Lung (tissue), 12 donors: ENCODE data around the gene HECA. TPM values are rescaled to one million over a fixed set of nuclear protein-coding genes. Genes with fewer than 3 reads are reported as not detected.
"Not testable (repeated sequence)": the region's sequence is repeated elsewhere in the genome, so short reads cannot be mapped to it uniquely, and the experiment has no call there.

Source experiments
- ATAC-seq: fragments of 200-7000 bp; cut with Tn5 transposase; one replicate; pipeline ENCODE4 v1.9.1; 2020; ENCODE audit warnings: moderate number of reproducible peaks; ENCODE audit not compliant: insufficient read depth, low FRiP score
- DNase-seq, 3 donors: peaks; one replicate each; pipeline ENCODE4 v3.0.0-alpha.2; 2013 to 2017
- H3K27ac ChIP-seq, 2 donors: one replicate each; pipeline ENCODE4 v1.5.1; 2013; ENCODE audit warnings: mild to moderate bottlenecking in 2 of 2, moderate library complexity in 2 of 2, control low read depth in 1 of 2, inconsistent platforms in 1 of 2, low read depth in 1 of 2, low read length in 1 of 2
- H3K27me3 ChIP-seq, 3 donors: one replicate each; pipeline ENCODE4 v1.5.1; 2013; ENCODE audit warnings: low read length in 2 of 3; ENCODE audit not compliant: control insufficient read depth in 3 of 3, insufficient read depth in 3 of 3
- H3K36me3 ChIP-seq, 4 donors: one replicate each; pipeline ENCODE4 v1.5.1; 2013; ENCODE audit warnings: low read length in 4 of 4, mild to moderate bottlenecking in 1 of 4, moderate library complexity in 1 of 4; ENCODE audit not compliant: control insufficient read depth in 4 of 4, insufficient read depth in 4 of 4
- H3K4me1 ChIP-seq, 5 donors: one replicate each; pipeline ENCODE4 v1.5.1; 2013; ENCODE audit warnings: low read length in 5 of 5, mild to moderate bottlenecking in 2 of 5, moderate library complexity in 1 of 5; ENCODE audit not compliant: control insufficient read depth in 5 of 5, insufficient read depth in 5 of 5
- H3K4me3 ChIP-seq: one replicate; pipeline ENCODE4 v1.5.1; 2013; ENCODE audit warnings: mild to moderate bottlenecking, control low read depth, moderate library complexity
- H3K9ac ChIP-seq, 2 donors: one replicate each; pipeline ENCODE4 v1.5.1; 2013; ENCODE audit warnings: low read length in 2 of 2, control low read depth in 1 of 2; ENCODE audit not compliant: insufficient read depth in 1 of 2
- H3K9me3 ChIP-seq, 4 donors: one replicate each; pipeline ENCODE4 v1.5.1; 2013; ENCODE audit warnings: low read length in 3 of 4, mild to moderate bottlenecking in 1 of 4, moderate library complexity in 1 of 4; ENCODE audit not compliant: control insufficient read depth in 4 of 4, insufficient read depth in 3 of 4
- WGBS, 2 donors: extraction: QIAGEN DNeasy Blood & Tissue Kit; methylation state at CpG; one replicate each; pipeline ENCODE4 v1.1.7; 2013; 5-methylcytosine and 5-hydroxymethylcytosine counted together
- polyA plus RNA-seq, 2 donors: library from polyadenylated mRNA; stranded (reverse); fragments of 200-250 nt; gene quantifications; one replicate each; pipeline ENCODE4 v1.2.1, GENCODE V29; 2013
- total RNA-seq, 2 donors: library from RNA; depleted of rRNA in 1 of 2; stranded (reverse); fragments of >200 nt in 1 of 2; gene quantifications; one replicate each; pipeline ENCODE4 v1.2.1, GENCODE V29; 2014 to 2021
- TF ChIP-seq, protein P1 (sequence below): IDR thresholded peaks from 2 replicates; pipeline ENCODE4 v1.5.1; 2012; ENCODE audit warnings: mild to moderate bottlenecking; ENCODE audit errors: control extremely low read depth, extremely low read depth
- donor health status: control.
- donor health status: control.
- donor health status: Bipolar disorder and iron deficiency.
- donor health status: healthy.
- donor health status: DM: yes; HTN: yes; CAD: no.

HECA gene
- total and polyA plus RNA-seq, 4 donors = 12.1 to 37.6 (median 21.8) TPM

DNA sequence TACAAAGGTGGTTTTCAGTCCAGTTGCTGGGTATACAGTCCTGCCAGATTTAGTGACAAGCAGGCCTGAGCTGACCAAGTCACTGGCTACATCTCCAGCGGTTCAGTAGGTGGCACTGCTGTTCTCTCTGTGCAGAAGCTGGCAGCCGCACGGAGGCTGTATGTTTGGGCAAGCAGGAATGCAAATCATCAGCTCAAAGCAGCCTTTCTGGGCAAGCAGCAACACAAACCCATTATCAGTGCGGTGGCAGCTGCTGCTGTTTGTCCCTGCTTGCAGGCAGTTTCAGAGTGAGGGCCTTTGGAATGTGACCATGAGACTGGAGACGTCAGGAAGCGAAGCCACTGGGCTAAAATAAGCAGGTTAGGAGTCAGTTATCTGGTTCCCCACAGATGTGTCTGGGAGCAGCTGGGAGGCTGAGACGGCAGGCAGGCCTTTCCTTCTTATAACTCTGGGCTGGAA is 84.4 kb downstream of the HECA start:
- TF ChIP-seq, protein P1, sequence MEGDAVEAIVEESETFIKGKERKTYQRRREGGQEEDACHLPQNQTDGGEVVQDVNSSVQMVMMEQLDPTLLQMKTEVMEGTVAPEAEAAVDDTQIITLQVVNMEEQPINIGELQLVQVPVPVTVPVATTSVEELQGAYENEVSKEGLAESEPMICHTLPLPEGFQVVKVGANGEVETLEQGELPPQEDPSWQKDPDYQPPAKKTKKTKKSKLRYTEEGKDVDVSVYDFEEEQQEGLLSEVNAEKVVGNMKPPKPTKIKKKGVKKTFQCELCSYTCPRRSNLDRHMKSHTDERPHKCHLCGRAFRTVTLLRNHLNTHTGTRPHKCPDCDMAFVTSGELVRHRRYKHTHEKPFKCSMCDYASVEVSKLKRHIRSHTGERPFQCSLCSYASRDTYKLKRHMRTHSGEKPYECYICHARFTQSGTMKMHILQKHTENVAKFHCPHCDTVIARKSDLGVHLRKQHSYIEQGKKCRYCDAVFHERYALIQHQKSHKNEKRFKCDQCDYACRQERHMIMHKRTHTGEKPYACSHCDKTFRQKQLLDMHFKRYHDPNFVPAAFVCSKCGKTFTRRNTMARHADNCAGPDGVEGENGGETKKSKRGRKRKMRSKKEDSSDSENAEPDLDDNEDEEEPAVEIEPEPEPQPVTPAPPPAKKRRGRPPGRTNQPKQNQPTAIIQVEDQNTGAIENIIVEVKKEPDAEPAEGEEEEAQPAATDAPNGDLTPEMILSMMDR = peak; percentile 92
- WGBS, 2 donors = 12 to 13% methylated on average over 7 of the region's 7 CpGs
- Histone ChIP-seq H3K9ac (no peak overlapping the region), H3K9me3 (no peaks in the 10 kb centered on the region), H3K4me1 (peaks cover 0 to 3% (median 0%) of the 10 kb centered on the region in 5 donors), H3K36me3 (no peaks in the 10 kb centered on the region), H3K4me3 (no peak overlapping the region), H3K27ac (peak overlapping the region; percentile 38 to 66), H3K27me3 (no peaks in the 10 kb centered on the region)
- peak; percentile 90 to 94 (median 91) for DNase-seq
- ATAC-seq = peak; percentile 92

DNA sequence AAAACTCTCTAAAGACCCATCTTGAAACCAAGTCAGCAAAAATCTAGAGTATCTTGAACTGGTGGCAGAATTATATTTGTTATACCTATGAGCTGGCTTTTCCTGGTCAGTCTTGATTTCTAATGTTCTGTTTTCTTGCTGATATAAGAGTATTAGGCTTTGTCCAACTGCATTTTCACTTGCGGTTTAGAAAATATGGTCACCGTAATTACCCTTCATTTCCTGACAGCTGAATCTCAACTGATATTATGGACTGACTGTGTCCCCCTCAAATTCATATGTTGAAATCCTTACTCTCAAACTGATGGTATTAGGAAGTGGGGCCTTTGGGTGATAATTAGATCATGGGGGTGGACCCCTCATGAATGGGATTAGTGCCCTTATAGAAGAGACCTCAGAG is 84.9 kb downstream of the HECA start:
- Histone ChIP-seq H3K27ac (peak overlapping the region in 1 of 2 donors; percentile 38), H3K9me3 (no peaks in the 10 kb centered on the region), H3K36me3 (no peaks in the 10 kb centered on the region), H3K27me3 (no peaks in the 10 kb centered on the region), H3K4me1 (peaks cover 0 to 3% (median 0%) of the 10 kb centered on the region in 5 donors), H3K9ac (no peak overlapping the region), H3K4me3 (no peak overlapping the region)
- 92 to 96% methylated on average over 2 of the region's 2 CpGs for WGBS, 2 donors
- TF ChIP-seq, protein P1 = no peak
- ATAC-seq (no peak), DNase-seq (no peak)

DNA sequence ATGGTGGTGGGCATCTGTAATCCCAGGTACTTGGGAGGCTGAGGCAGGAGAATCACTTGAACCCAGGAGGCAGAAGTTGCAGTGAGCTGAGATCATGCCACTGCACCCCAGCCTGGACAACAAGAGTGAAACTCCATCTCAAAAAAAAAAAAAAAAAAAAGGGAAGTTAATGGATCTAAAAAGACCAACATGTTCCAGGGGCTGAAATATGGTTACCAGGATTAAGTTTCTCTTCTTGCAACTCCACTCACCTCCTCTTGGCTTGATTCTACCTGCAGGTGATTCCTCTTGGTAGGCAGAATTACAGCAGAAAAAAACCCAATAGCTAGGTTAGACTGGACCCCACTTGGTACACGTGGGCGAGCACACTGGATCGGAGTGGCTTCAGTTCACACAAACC is 93.5 kb downstream of the HECA start:
- DNase-seq, H3K9ac ChIP-seq, ATAC-seq, H3K27ac ChIP-seq, H3K4me1 ChIP-seq, H3K4me3 ChIP-seq, H3K36me3 ChIP-seq, H3K27me3 ChIP-seq, H3K9me3 ChIP-seq: not testable (repeated sequence)
- 96 to 97% methylated on average over 3 of the region's 3 CpGs for WGBS, 2 donors

Other genes starting within 250 kb of the HECA start
- gene REPS1, start 146.8 kb upstream of the HECA start, total RNA-seq = 10 to 100 TPM; 34.9 to 68.2 TPM
- gene REPS1, start 146.8 kb upstream of the HECA start, polyA plus RNA-seq = 10 to 100 TPM; 13.5 to 16.8 TPM
- 10 to 100 TPM; 19.8 to 33.4 TPM for gene ABRACL, start 106.3 kb upstream of the HECA start, total RNA-seq
- gene ABRACL, start 106.3 kb upstream of the HECA start, polyA plus RNA-seq = 10 to 100 TPM; 47.6 to 91.9 TPM
- gene TXLNB, start 156.9 kb downstream of the HECA start, total RNA-seq = 1 to 10 TPM; 1.3 to 2.8 TPM
- gene TXLNB, start 156.9 kb downstream of the HECA start, polyA plus RNA-seq = 1 to 10 TPM in 1 of 2 donors, under 1 TPM in 1; 0.31 to 1.1 TPM
- 100 to 1,000 TPM; 154 to 220 TPM for gene CITED2, start 239.6 kb downstream of the HECA start, total RNA-seq
- 10 to 100 TPM; 34.3 to 82.9 TPM for gene CITED2, start 239.6 kb downstream of the HECA start, polyA plus RNA-seq